ENCODE data around the gene SYNGR3. TPM values are rescaled to one million over a fixed set of nuclear protein-coding genes. Genes with fewer than 3 reads are reported as not detected.

Gene SYNGR3
- total and polyA plus RNA-seq, 2 of the 13 experiments (the other 11 are each of a cell fraction or from before 2014, with no cell fraction given) = 0.97 to 5.7 TPM

GRCh38 chr16:2003827-2004641, 14.3 kb downstream of the SYNGR3 start (continued):
- TF ChIP-seq, protein P1, sequence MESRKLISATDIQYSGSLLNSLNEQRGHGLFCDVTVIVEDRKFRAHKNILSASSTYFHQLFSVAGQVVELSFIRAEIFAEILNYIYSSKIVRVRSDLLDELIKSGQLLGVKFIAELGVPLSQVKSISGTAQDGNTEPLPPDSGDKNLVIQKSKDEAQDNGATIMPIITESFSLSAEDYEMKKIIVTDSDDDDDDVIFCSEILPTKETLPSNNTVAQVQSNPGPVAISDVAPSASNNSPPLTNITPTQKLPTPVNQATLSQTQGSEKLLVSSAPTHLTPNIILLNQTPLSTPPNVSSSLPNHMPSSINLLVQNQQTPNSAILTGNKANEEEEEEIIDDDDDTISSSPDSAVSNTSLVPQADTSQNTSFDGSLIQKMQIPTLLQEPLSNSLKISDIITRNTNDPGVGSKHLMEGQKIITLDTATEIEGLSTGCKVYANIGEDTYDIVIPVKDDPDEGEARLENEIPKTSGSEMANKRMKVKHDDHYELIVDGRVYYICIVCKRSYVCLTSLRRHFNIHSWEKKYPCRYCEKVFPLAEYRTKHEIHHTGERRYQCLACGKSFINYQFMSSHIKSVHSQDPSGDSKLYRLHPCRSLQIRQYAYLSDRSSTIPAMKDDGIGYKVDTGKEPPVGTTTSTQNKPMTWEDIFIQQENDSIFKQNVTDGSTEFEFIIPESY (CRISPR knock-in tag; IDR thresholded peaks at IDR 0.05) = peak; percentile 86
- TF ChIP-seq IRX3 (CRISPR knock-in tag; IDR thresholded peaks at IDR 0.05; ENCODE audit: borderline replicate concordance, low read depth) (no peak), ONECUT2 (CRISPR knock-in tag; IDR thresholded peaks at IDR 0.05) (peak; percentile 23; the same call in 1 of the 2 replicates), GATAD1 (CRISPR knock-in tag; IDR thresholded peaks at IDR 0.05) (0 out of 2 replicates have a peak, but pooled peaks have one; percentile 47), YEATS4 (CRISPR knock-in tag; IDR thresholded peaks at IDR 0.05; ENCODE audit: borderline replicate concordance) (peak; percentile 55; the same call in 1 of the 2 replicates), ZNF773 (CRISPR knock-in tag; IDR thresholded peaks at IDR 0.05; ENCODE audit: borderline replicate concordance) (no peak), ZBTB46 (CRISPR knock-in tag; IDR thresholded peaks at IDR 0.05; ENCODE audit: borderline replicate concordance) (no peak), ZNF180 (CRISPR knock-in tag; IDR thresholded peaks at IDR 0.05; ENCODE audit: borderline replicate concordance, low read depth) (no peak), ZBTB49 (CRISPR knock-in tag; IDR thresholded peaks at IDR 0.05; ENCODE audit: borderline replicate concordance) (no peak), ZNF782 (CRISPR knock-in tag; IDR thresholded peaks at IDR 0.05; ENCODE audit: borderline replicate concordance) (no peak), HDAC2 (CRISPR knock-in tag; IDR thresholded peaks at IDR 0.05) (peak; percentile 37; the same call in 1 of the 2 replicates), FOXJ3 (CRISPR knock-in tag; IDR thresholded peaks at IDR 0.05; ENCODE audit: borderline replicate concordance) (0 out of 2 replicates have a peak, but pooled peaks have one; percentile 29), ZNF704 (CRISPR knock-in tag; IDR thresholded peaks at IDR 0.05; ENCODE audit: borderline replicate concordance) (no peak), TBP (CRISPR knock-in tag; IDR thresholded peaks at IDR 0.05) (no peak)
- TF ChIP-seq, protein P2, sequence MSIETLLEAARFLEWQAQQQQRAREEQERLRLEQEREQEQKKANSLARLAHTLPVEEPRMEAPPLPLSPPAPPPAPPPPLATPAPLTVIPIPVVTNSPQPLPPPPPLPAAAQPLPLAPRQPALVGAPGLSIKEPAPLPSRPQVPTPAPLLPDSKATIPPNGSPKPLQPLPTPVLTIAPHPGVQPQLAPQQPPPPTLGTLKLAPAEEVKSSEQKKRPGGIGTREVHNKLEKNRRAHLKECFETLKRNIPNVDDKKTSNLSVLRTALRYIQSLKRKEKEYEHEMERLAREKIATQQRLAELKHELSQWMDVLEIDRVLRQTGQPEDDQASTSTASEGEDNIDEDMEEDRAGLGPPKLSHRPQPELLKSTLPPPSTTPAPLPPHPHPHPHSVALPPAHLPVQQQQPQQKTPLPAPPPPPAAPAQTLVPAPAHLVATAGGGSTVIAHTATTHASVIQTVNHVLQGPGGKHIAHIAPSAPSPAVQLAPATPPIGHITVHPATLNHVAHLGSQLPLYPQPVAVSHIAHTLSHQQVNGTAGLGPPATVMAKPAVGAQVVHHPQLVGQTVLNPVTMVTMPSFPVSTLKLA (IDR thresholded peaks at IDR 0.05) = 0 out of 2 replicates have a peak, but pooled peaks have one; percentile 17
- TF ChIP-seq, protein P3, sequence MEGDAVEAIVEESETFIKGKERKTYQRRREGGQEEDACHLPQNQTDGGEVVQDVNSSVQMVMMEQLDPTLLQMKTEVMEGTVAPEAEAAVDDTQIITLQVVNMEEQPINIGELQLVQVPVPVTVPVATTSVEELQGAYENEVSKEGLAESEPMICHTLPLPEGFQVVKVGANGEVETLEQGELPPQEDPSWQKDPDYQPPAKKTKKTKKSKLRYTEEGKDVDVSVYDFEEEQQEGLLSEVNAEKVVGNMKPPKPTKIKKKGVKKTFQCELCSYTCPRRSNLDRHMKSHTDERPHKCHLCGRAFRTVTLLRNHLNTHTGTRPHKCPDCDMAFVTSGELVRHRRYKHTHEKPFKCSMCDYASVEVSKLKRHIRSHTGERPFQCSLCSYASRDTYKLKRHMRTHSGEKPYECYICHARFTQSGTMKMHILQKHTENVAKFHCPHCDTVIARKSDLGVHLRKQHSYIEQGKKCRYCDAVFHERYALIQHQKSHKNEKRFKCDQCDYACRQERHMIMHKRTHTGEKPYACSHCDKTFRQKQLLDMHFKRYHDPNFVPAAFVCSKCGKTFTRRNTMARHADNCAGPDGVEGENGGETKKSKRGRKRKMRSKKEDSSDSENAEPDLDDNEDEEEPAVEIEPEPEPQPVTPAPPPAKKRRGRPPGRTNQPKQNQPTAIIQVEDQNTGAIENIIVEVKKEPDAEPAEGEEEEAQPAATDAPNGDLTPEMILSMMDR (CRISPR knock-in tag; IDR thresholded peaks at IDR 0.05) = peak; percentile 96

Data from HepG2 (cell line).